HG03139 (cell line): ENCODE data around the gene RPL21.
"Not testable (repeated sequence)": the region's sequence is repeated elsewhere in the genome, so short reads cannot be mapped to it uniquely, and the experiment has no call there.

Experiments used
- ATAC-seq: cut with Tn5 transposase; IDR thresholded peaks from one replicate; pipeline ENCODE4 v1.9.1; 2021; ENCODE audit not compliant: unreplicated experiment

Gene RPL21

GRCh38 chr13:27283906-27284493, 32.6 kb downstream of the RPL21 start:
- ATAC-seq: no peak

GRCh38 chr13:27288392-27288791, 37.0 kb downstream of the RPL21 start:
- no peak for ATAC-seq

DNA sequence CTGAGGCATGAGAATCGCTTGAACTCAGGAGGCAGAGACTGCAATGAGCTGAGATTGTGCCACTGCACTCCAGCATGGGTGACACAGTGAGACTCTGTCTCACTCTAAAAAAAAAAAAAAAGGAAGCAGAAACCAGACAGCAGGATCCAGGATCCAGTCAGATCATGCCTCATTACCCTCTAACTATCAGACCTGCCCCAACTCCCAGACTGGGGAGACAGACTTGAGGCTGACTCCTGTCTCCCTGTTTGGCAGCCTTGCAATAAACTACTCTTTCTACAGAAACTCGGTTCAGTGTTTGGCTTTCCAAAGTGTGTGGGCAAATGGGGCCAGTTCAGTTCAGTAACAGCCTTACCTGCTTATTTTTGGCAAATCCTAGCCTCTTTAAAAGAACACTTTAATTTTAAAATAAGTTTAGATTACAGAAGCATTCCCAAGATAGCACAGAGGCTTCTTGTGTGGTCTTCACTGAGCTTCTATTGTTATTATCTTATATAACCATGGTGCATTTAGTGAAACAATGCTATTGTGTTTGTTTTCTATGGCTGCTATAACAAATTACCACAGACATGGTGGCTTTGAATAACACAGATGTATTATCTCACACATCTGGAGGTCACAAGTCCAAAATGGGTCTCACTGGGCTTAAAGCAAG, 37.8 kb downstream of the RPL21 start:
- ATAC-seq: no peak

DNA sequence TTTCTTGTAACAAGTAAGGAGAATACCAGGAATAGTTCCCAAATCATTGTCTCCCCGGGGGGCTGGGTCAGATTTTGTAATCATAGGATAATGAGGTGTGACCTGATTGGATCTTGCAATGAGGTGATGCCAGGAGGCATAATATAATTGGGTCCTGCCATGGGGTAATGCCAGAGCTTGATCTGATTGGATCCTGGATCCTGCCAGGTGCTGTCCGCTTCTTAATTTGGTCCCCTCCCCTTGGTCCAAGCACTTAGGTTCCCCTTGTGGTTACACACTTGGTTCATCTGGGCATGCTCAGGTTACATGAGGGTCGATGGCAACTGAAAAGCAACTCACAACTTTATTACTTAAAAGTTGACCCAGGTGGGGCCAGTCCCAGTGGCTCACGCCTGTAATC, 39.4 kb downstream of the RPL21 start:
- no peak for ATAC-seq

DNA sequence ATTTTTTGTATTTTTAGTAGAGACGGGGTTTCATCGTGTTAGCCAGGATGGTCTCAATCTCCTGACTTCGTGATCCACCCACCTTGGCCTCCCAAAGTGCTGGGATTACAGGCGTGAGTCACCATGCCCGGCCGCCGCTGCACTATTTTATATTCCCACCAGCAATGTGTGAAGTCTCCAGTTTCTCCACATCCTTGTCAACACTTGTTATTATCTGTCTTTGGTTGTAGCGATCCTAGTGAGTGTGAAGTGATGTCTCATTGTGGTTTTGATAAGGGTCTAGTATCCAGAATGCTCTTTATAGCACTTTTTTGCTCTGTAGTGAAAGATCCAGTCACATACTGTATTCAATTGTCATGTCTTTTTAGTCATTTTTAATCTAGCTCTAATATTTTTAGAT, 40.6 kb downstream of the RPL21 start:
- not testable (repeated sequence) for ATAC-seq

DNA sequence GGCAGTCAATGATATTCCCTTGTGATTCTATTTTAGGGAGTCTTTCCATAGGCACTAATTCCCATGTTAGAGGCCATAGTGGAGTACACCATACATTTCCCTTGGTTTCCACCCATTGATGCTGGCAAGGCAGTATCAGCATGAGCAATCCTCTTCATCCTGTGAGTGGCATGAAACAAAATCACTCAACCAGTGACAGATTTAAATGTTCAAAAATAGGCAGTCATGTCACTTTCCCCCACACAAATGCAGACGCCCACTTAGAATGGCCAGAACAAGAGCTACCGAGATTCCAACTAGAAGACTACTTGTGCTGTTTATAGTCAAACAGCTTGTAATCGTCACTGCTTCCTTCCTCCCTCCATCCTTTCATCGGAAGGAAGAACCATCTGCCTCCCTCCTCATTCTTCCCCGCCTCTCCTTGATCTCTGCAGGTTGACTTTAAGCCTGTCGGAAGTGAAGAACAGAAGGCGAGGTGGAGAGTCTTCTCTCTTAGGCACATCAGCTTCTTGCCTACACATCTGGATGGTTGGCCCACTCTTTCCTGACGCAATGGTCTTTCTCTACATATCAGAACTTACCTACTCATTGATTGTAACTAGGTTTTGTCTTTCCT, 41.8 kb downstream of the RPL21 start:
- no peak for ATAC-seq

DNA sequence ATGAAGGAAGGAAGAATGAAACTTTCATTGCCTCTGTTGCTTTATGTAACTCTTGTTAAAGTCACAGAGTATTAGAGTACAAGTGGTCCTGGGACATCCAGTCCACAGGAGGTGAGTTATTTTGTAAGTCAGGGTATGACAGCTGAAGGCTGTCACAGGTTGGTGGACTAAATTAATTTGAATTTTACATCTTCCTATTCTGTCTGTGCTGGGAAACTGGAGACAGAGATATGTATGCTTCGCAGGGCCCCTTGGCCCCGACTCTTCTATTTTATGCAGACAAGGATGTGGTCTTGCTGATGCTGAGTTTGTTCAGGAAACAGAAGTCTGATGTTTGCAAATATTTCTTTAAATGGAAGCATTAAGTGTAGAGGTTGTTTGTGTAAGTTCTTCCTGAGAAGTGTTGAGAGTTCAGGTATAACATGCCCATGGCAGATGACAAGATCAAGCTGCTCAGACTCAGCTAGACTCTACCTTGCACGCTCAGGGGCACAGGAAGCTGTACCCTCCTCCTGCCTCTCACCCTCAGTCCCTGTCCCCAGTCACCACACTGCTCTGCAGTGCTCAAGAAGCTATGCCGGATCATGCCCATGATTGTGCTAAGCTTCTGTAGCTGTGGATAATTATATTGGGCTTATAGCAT, 42.6 kb downstream of the RPL21 start:
- no peak for ATAC-seq

DNA sequence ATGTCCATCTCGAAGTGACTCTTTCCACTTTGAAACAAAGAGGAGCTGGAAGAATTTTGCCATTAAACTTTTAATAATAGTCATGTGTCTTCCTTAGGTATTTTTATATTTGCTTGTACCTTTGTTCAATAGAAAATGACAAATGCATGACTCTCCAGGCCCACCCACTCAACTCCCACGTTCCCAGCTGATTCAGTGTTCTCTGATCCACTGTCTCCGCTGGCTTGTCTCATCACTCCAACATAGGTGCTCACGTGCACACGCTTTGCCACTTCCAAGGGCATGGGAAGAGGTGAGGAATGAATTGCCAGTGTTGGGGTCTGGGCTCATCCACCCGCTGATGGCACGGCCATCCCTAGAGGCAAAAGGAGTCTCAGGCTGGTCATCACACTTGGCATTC, 43.7 kb downstream of the RPL21 start:
- no peak for ATAC-seq

DNA sequence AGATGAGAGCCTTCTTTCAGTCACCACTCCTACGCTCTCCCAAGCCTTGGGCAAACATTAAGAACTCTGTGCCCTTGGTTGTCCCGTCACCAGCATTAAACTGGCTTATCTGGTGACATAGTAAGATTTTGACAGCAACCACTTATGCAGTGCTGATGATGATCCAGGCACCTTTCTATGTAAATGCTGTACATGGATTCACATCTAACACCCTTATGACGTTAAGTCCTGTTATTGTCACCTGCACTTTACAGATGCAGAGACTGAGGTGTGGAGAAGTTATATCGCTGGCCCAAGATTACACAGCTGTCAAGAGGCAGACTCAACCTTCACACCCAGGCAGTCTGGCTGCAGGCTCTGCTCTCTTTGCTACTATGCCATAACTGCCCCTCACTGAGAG, 44.3 kb downstream of the RPL21 start:
- ATAC-seq: no peak

- ATAC-seq: no peak
These were observed 45.1 kb downstream of the RPL21 start for GRCh38 chr13:27296496-27296895.

DNA sequence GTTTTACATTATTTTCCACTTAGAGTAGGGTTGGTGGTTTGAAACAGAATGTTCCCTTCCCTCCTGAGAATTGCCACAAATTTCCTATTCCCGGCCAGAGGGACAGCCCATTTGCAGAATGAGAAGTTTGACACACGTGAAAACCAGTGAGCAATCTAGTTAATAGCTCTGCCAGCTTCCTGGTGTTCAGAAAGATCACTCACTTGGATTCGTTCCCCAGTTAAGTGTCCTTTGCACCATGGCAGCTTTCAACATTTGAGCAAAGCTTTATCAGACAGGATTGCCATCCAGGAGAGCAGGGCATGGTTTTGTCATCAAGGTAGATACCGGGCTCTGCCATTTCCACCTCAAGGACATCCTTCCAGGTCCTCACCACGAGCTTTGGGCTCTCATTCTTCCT, 47.5 kb downstream of the RPL21 start:
- ATAC-seq: no peak

DNA sequence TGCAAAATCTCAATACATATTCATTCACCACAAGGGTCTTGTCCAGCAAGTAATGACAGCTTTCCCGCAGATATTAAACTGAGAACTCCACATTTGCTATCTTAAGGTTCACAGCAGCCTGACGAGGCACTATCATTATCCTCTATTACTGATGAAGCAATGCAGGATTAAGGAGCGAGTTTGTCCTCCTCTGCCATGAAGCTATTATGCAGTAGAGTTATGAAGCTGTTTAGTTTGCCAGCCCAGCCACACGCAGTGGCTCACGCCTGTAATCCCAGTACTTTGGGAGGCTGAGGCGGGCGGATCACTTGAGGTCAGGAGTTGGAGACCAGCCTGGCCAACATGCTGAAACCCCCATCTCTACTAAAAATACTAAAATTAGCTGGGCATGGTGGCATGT, 49.0 kb downstream of the RPL21 start:
- ATAC-seq: not testable (repeated sequence)

DNA sequence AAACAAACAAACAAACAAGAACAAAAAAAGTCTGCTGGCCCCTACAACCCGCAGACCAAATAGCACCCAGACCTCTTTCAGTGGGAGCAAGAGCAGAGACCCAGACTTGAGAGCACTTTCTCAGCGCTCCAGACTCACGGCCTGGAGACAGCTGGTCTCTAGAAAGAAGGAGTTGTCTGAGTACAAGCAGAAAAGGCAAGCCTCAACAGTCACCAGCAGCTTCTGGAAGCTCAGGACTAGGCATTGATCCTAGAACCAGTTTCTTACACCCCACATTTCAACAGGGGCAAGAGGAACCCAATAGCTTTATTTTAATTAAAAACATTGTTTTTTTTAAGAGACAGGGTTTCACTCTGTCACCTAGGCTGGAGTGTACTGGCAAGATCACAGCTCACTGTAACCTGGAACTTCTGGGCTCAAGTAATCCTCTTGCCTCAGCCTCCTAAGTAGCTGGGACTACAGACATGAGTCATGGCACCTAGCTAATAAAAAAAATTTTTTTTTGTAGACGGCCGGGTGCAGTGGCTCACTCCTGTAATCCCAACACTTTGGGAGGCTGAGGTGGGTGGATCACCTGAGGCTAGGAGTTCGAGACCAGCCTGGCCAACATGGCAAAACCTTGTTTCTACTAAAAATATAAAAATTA, 49.7 kb downstream of the RPL21 start:
- ATAC-seq: no peak

DNA sequence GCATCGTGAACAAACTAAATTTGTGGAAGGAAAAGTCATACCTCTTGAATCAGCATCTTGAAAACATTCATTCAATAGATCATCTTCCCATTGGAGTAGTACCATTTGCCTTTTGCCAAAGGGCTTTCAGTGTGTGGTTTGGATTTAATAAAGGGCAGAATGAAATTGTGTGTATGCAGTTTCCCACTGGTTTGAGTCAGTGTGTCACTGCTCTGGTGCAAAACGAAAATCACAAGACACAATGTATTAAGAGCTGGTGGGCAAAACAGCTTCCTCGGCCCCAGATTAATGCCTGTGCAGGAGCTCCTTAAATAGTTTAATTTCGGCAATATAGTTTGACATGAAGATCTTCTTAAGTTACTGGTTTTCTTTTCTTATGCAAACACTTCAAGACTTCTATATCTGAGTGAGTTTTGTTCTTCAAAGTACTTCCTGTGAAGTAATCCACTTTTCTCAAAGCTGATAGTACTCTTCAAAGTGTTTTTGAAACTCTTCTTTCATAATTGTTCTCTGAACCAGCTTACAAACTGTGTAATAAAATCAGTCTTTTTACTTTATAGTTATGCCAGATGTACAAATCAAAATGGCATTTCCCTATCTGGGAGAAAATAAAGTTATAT, 51.4 kb downstream of the RPL21 start:
- no peak for ATAC-seq

DNA sequence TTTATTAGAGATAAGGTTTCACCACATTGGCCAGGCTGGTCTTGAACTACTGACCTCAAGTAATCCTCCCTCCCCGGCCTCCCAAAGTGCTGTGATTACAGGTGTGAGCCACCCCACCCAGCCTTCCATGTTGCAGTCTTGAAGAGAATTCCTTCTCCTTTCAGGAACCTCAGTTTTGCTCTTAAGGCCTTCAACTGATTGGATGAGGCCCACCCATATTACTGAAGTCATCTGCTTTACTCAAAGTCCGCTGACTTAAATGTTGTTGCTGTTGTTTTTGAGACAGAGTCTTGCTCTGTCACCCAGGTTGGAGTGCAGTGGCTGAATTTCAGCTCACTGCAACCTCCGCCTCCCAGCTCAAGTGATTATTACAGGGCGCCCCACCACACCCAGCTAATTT, 52.7 kb downstream of the RPL21 start:
- no peak for ATAC-seq

- ATAC-seq: no peak
These were observed 53.3 kb downstream of the RPL21 start for GRCh38 chr13:27304611-27305010.
